Liver (tissue), 9 donors: ENCODE data around the gene FSD1. TPM values are rescaled to one million over a fixed set of nuclear protein-coding genes. Genes with fewer than 3 reads are reported as not detected.

Experiments used
- DNase-seq: peaks from one replicate; pipeline ENCODE4 v3.0.0-alpha.2; 2017; ENCODE audit warnings: low spot score
- H3K27ac ChIP-seq, 2 donors: one replicate each; pipeline ENCODE4 v1.7.0; 2013; ENCODE audit warnings: inconsistent platforms in 2 of 2, low read length in 2 of 2, control low read depth in 1 of 2, low read depth in 1 of 2, mild to moderate bottlenecking in 1 of 2
- H3K27me3 ChIP-seq, 4 donors: one replicate each; pipeline versions ENCODE4 v1.6.1 to v1.7.0; 2013; ENCODE audit warnings: low read length in 3 of 4, inconsistent platforms in 1 of 4, mild to moderate bottlenecking in 1 of 4, moderate library complexity in 1 of 4; ENCODE audit not compliant: control insufficient read depth in 4 of 4, insufficient read depth in 4 of 4
- H3K36me3 ChIP-seq, 4 donors: one replicate each; pipeline versions ENCODE4 v1.6.1 to v1.7.0; 2013; ENCODE audit warnings: low read length in 3 of 4, mild to moderate bottlenecking in 3 of 4, low read depth in 1 of 4, moderate library complexity in 1 of 4; ENCODE audit not compliant: control insufficient read depth in 4 of 4, insufficient read depth in 3 of 4
- H3K4me1 ChIP-seq, 4 donors: one replicate each; pipeline versions ENCODE4 v1.6.1 to v1.7.0; 2013; ENCODE audit warnings: low read length in 3 of 4, mild to moderate bottlenecking in 3 of 4, moderate library complexity in 1 of 4; ENCODE audit not compliant: control insufficient read depth in 4 of 4, insufficient read depth in 4 of 4
- H3K4me3 ChIP-seq, 3 donors: one replicate each; pipeline versions ENCODE4 v1.6.1 to v1.7.0; 2013; ENCODE audit warnings: low read length in 3 of 3, control low read depth in 1 of 3, low read depth in 1 of 3, mild to moderate bottlenecking in 1 of 3
- H3K9ac ChIP-seq, 2 donors: one replicate each; pipeline ENCODE4 v1.7.0; 2013; ENCODE audit warnings: low read length in 2 of 2, mild to moderate bottlenecking in 2 of 2, moderate library complexity in 2 of 2, control low read depth in 1 of 2, low read depth in 1 of 2
- H3K9me3 ChIP-seq, 4 donors: one replicate each; pipeline versions ENCODE4 v1.6.1 to v1.7.0; 2013; ENCODE audit warnings: low read length in 3 of 4; ENCODE audit not compliant: control insufficient read depth in 4 of 4
- ATF3 ChIP-seq: IDR thresholded peaks from 2 replicates; pipeline ENCODE4 v1.6.1; 2016; ENCODE audit warnings: antibody characterized with exemption
- CTCF ChIP-seq: fragments of 150-350 bp; IDR thresholded peaks from 2 replicates; pipeline ENCODE4 v1.5.1; 2017; ENCODE audit warnings: improper control_type of control experiment, low read depth, low read length; ENCODE audit not compliant: missing input control
- EGR1 ChIP-seq, 2 donors: IDR thresholded peaks; 2 replicates each; pipeline ENCODE4 v1.6.1; 2016 to 2018; ENCODE audit warnings: antibody characterized with exemption in 2 of 2, low read depth in 2 of 2
- FOXA1 ChIP-seq: IDR thresholded peaks from 2 replicates; pipeline ENCODE4 v1.6.1; 2016; ENCODE audit warnings: antibody characterized with exemption
- FOXA2 ChIP-seq: IDR thresholded peaks from 2 replicates; pipeline ENCODE4 v1.6.1; 2016; ENCODE audit warnings: antibody characterized with exemption
- GABPA ChIP-seq, 2 donors: IDR thresholded peaks in 1 of 2; conservative IDR thresholded peaks in 1 of 2; 2 replicates each; pipeline ENCODE4 v1.6.1; 2016; ENCODE audit warnings: antibody characterized with exemption in 2 of 2, mild to moderate bottlenecking in 1 of 2, moderate library complexity in 1 of 2
- HNF4A ChIP-seq, 2 donors: conservative IDR thresholded peaks; 2 replicates each; pipeline ENCODE4 v1.6.1; 2016; ENCODE audit warnings: antibody characterized with exemption in 2 of 2, mild to moderate bottlenecking in 2 of 2
- JUND ChIP-seq, 2 donors: IDR thresholded peaks; 2 replicates each; pipeline ENCODE4 v1.6.1; 2016; ENCODE audit warnings: antibody characterized with exemption in 2 of 2
- MAX ChIP-seq: IDR thresholded peaks from 2 replicates; pipeline ENCODE4 v1.6.1; 2016; ENCODE audit warnings: antibody characterized with exemption
- NR2F2 ChIP-seq: IDR thresholded peaks from 2 replicates; pipeline ENCODE4 v1.6.1; 2016; ENCODE audit warnings: antibody characterized with exemption
- RAD21 ChIP-seq, 2 donors: IDR thresholded peaks; 2 replicates each; pipeline ENCODE4 v1.6.1; 2016; ENCODE audit warnings: antibody characterized with exemption in 2 of 2, mild to moderate bottlenecking in 2 of 2
- REST ChIP-seq: IDR thresholded peaks from 2 replicates; pipeline ENCODE4 v1.6.1; 2016; ENCODE audit warnings: antibody characterized with exemption, mild to moderate bottlenecking
- RXRA ChIP-seq, 2 donors: IDR thresholded peaks; 2 replicates each; pipeline ENCODE4 v1.6.1; 2017 to 2018; ENCODE audit warnings: antibody characterized with exemption in 2 of 2, mild to moderate bottlenecking in 1 of 2
- SP1 ChIP-seq: IDR thresholded peaks from 2 replicates; pipeline ENCODE4 v1.6.1; 2018; ENCODE audit warnings: antibody characterized with exemption, mild to moderate bottlenecking
- TAF1 ChIP-seq: conservative IDR thresholded peaks from 2 replicates; pipeline ENCODE4 v1.6.1; 2016; ENCODE audit warnings: antibody characterized with exemption, mild to moderate bottlenecking
- YY1 ChIP-seq: IDR thresholded peaks from 2 replicates; pipeline ENCODE4 v1.6.1; 2016; ENCODE audit warnings: antibody characterized with exemption, mild to moderate bottlenecking
- ZBTB33 ChIP-seq: IDR thresholded peaks from 2 replicates; pipeline ENCODE4 v1.6.1; 2016; ENCODE audit warnings: antibody characterized with exemption
- WGBS: extraction: QIAGEN DNeasy Blood & Tissue Kit; methylation state at CpG from one replicate; pipeline ENCODE4 v1.1.7; 2013; 5-methylcytosine and 5-hydroxymethylcytosine counted together
- polyA plus RNA-seq, 2 donors: library from polyadenylated mRNA; stranded (reverse) in 1 of 2; unstranded in 1 of 2; fragments of 200-250 nt in 1 of 2; fragments of >200 nt in 1 of 2; fragmentation: Nextera tagmentation in 1 of 2; extraction: Ambion mirVana in 1 of 2; gene quantifications; one replicate each; pipeline versions ENCODE4 v1.2.1 to v1.2.3, GENCODE V29; 2013 to 2015
- total RNA-seq, 2 donors: library from RNA; depleted of rRNA; stranded (reverse); fragments of >200 nt; gene quantifications; one replicate each; pipeline ENCODE4 v1.2.3, GENCODE V29; 2014
- donor health status: healthy.
- donor health status: healthy.
- donor health status: healthy.
- donor health status: healthy.
- donor health status: healthy.

FSD1 gene
- total and polyA plus RNA-seq, 4 donors, result 0.05 to 0.92 (median 0.19) TPM; not detected in 1

GRCh38 chr19:4362831-4363545 lies 58.6 kb downstream of the FSD1 start:
- H3K9ac ChIP-seq, result no peak overlapping the region
- peaks cover 10 to 67% (median 36%) of the 10 kb centered on the region in 4 donors for H3K36me3 ChIP-seq
- no peak overlapping the region for H3K27ac ChIP-seq
- no peaks in the 10 kb centered on the region for H3K9me3 ChIP-seq
- WGBS, result 84% methylated on average over 22 of the region's 22 CpGs
- H3K4me3 ChIP-seq, result no peak overlapping the region
- TF ChIP-seq YY1, result no peak
- no peak for TF ChIP-seq SP1
- TF ChIP-seq FOXA2, result no peak
- TF ChIP-seq RAD21 (IDR thresholded peaks at IDR 0.05), result peak in 1 of 2 donors; percentile 54
- TF ChIP-seq NR2F2, result no peak
- TF ChIP-seq CTCF, result peak; percentile 16
- no peak for TF ChIP-seq HNF4A (conservative IDR thresholded peaks at IDR 0.05)
- no peak for TF ChIP-seq GABPA (IDR thresholded peaks at IDR 0.05 in 1 of 2, conservative IDR thresholded peaks at IDR 0.05 in 1 of 2)
- H3K27me3 ChIP-seq, result no peaks in the 10 kb centered on the region
- peaks cover 0 to 6% (median 3%) of the 10 kb centered on the region in 4 donors for H3K4me1 ChIP-seq
- DNase-seq, result no peak

GRCh38 chr19:4363571-4364304 lies 59.3 kb downstream of the FSD1 start:
- no peak overlapping the region for H3K9ac ChIP-seq
- WGBS, result 92% methylated on average over 26 of the region's 26 CpGs
- H3K36me3 ChIP-seq, result peaks cover 9 to 61% (median 35%) of the 10 kb centered on the region in 4 donors
- no peaks in the 10 kb centered on the region for H3K27me3 ChIP-seq
- no peak overlapping the region for H3K4me3 ChIP-seq
- H3K4me1 ChIP-seq, result peaks cover 0 to 12% (median 10%) of the 10 kb centered on the region in 4 donors
- no peaks in the 10 kb centered on the region for H3K9me3 ChIP-seq
- TF ChIP-seq HNF4A (conservative IDR thresholded peaks at IDR 0.05), result no peak
- TF ChIP-seq RXRA (IDR thresholded peaks at IDR 0.05), result no peak
- TF ChIP-seq FOXA1, result no peak
- no peak for TF ChIP-seq YY1
- TF ChIP-seq TAF1, result no peak
- TF ChIP-seq FOXA2, result no peak
- no peak for TF ChIP-seq SP1
- TF ChIP-seq JUND (IDR thresholded peaks at IDR 0.05), result no peak
- no peak for TF ChIP-seq MAX
- TF ChIP-seq CTCF, result no peak
- no peak for TF ChIP-seq NR2F2
- TF ChIP-seq ATF3, result no peak
- no peak for TF ChIP-seq ZBTB33
- no peak for TF ChIP-seq REST
- TF ChIP-seq EGR1 (IDR thresholded peaks at IDR 0.05; ENCODE audit: low read depth in 2 of 2), result no peak
- no peak for TF ChIP-seq GABPA (IDR thresholded peaks at IDR 0.05 in 1 of 2, conservative IDR thresholded peaks at IDR 0.05 in 1 of 2)
- DNase-seq, result no peak
- no peak overlapping the region for H3K27ac ChIP-seq
